ENCODE data around the gene UBE2D4.
"Not testable (repeated sequence)": the region's sequence is repeated elsewhere in the genome, so short reads cannot be mapped to it uniquely, and the experiment has no call there.

- not testable (repeated sequence) for TF ChIP-seq CTCF (IDR thresholded peaks at IDR 0.05 in 2 of 3, conservative IDR thresholded peaks at IDR 0.05 in 1 of 3; ENCODE audit: insufficient read depth in 2 of 3, low read depth in 1 of 3, low read length in 3 of 3); SMARCE1 (IDR thresholded peaks at IDR 0.05); ZKSCAN1 (IDR thresholded peaks at IDR 0.05; ENCODE audit: low read depth, low read length); SIN3B (IDR thresholded peaks at IDR 0.05; ENCODE audit: low read depth)
Observed at GRCh38 chr7:43969586-43969985, 43.4 kb downstream of the UBE2D4 start.
